LNCAP (cell line): ENCODE results near the gene LIMCH1.

Experiments used
- CTCF ChIP-seq: fragments of 450-650 bp; IDR thresholded peaks from 2 replicates; pipeline ENCODE4 v1.5.1; 2017; ENCODE audit warnings: mild to moderate bottlenecking

LIMCH1 gene

GRCh38 chr4:41580007-41580406, 42.0 kb downstream of the LIMCH1 start:
- no peak for TF ChIP-seq CTCF

GRCh38 chr4:41586675-41587225, 48.8 kb downstream of the LIMCH1 start:
- TF ChIP-seq CTCF: no peak

GRCh38 chr4:41587286-41587685, 49.3 kb downstream of the LIMCH1 start:
- TF ChIP-seq CTCF: no peak

- TF ChIP-seq CTCF: no peak
Measured at GRCh38 chr4:41590591-41590990, 52.6 kb downstream of the LIMCH1 start.

- no peak for TF ChIP-seq CTCF
Measured at GRCh38 chr4:41594432-41594831, 56.5 kb downstream of the LIMCH1 start.

- no peak for TF ChIP-seq CTCF
Measured at GRCh38 chr4:41597494-41597893, 59.5 kb downstream of the LIMCH1 start.

- no peak for TF ChIP-seq CTCF
Measured at GRCh38 chr4:41598580-41598979, 60.6 kb downstream of the LIMCH1 start.

GRCh38 chr4:41599192-41599786, 61.3 kb downstream of the LIMCH1 start:
- no peak for TF ChIP-seq CTCF
